SW 1271 (cell line): ENCODE data around the gene OR6V1.
"Not testable (repeated sequence)": the region's sequence is repeated elsewhere in the genome, so short reads cannot be mapped to it uniquely, and the experiment has no call there.

ENCODE experiments used
- DNase-seq, 2 experiments: peaks; one replicate each; lab custom pipeline; 2025; lab: John Stamatoyannopoulos, UW

Gene OR6V1

GRCh38 chr7:143043391-143043790 lies 8.8 kb upstream of the OR6V1 start:
- no peak for DNase-seq

GRCh38 chr7:143046426-143046851 lies 5.7 kb upstream of the OR6V1 start:
- DNase-seq: no peak

GRCh38 chr7:143047326-143047725 lies 4.8 kb upstream of the OR6V1 start:
- no peak for DNase-seq

- no peak for DNase-seq
These were observed 3.3 kb upstream of the OR6V1 start for GRCh38 chr7:143048827-143049226.

GRCh38 chr7:143049362-143049761 lies 2.8 kb upstream of the OR6V1 start:
- DNase-seq: no peak

- DNase-seq: no peak
These were observed 1.2 kb upstream of the OR6V1 start for GRCh38 chr7:143050931-143051330.

GRCh38 chr7:143054621-143055020 lies 2.5 kb downstream of the OR6V1 start:
- DNase-seq: no peak

- no peak for DNase-seq
These were observed 3.6 kb downstream of the OR6V1 start for GRCh38 chr7:143055754-143056153.

- DNase-seq: no peak
These were observed 11.6 kb downstream of the OR6V1 start for GRCh38 chr7:143063741-143064140.

- DNase-seq: no peak
These were observed 16.3 kb downstream of the OR6V1 start for GRCh38 chr7:143068446-143068845.

- no peak for DNase-seq
These were observed 17.9 kb downstream of the OR6V1 start for GRCh38 chr7:143069912-143070500.

- DNase-seq: no peak
These were observed 21.4 kb downstream of the OR6V1 start for GRCh38 chr7:143073556-143073955.

GRCh38 chr7:143074141-143074540 lies 22.0 kb downstream of the OR6V1 start:
- no peak for DNase-seq

GRCh38 chr7:143085109-143085508 lies 33.0 kb downstream of the OR6V1 start:
- no peak for DNase-seq

GRCh38 chr7:143085610-143086009 lies 33.5 kb downstream of the OR6V1 start:
- DNase-seq: not testable (repeated sequence)

- not testable (repeated sequence) for DNase-seq
These were observed 36.5 kb downstream of the OR6V1 start for GRCh38 chr7:143088549-143089231.

- no peak for DNase-seq
These were observed 44.0 kb downstream of the OR6V1 start for GRCh38 chr7:143096146-143096545.

GRCh38 chr7:143099579-143099978 lies 47.4 kb downstream of the OR6V1 start:
- not testable (repeated sequence) for DNase-seq
